SK-N-SH (cell line): ENCODE measurements around the gene ABHD12. TPM values are rescaled to one million over a fixed set of nuclear protein-coding genes. Genes with fewer than 3 reads are reported as not detected.

Experiments
- CTCF ChIA-PET: fragments of 300-600, 350-600 bp; formaldehyde crosslinking; extraction: SDS; loops from one replicate; lab custom pipeline; 2021; lab: Yijun Ruan, JAX
- POLR2A ChIA-PET: fragments of 350-600 bp; sonication (Branson Sonifier 250); formaldehyde crosslinking; extraction: SDS; loops from one replicate; lab custom pipeline; 2020; ENCODE audit warnings: antibody characterized with exemption, inconsistent platforms; lab: Yijun Ruan, JAX
- DNase-seq: peaks from one replicate; pipeline ENCODE4 v3.0.0; 2012
- H2AFZ ChIP-seq: fragments of 200-600 bp; sonication (generic); 2 replicates; pipeline ENCODE4 v1.8.1; 2016; ENCODE audit warnings: antibody characterized with exemption, mild to moderate bottlenecking, low read depth
- H3F3A ChIP-seq: fragments of 200-600 bp; sonication (generic); replicated peaks from 2 replicates; pipeline ENCODE3; 2016; ENCODE audit warnings: antibody characterized with exemption, mild to moderate bottlenecking; ENCODE audit not compliant: insufficient read depth
- H3K27ac ChIP-seq, 2 experiments: fragments of 200-500 bp in 1 of 2; fragments of 200-600 bp in 1 of 2; sonication (Bioruptor generic) in 1 of 2; sonication (generic), shearing (Covaris generic) in 1 of 2; 2 replicates each; pipeline versions ENCODE4 v1.5.1 to v1.6.1; 2014 to 2016; ENCODE audit warnings: low read depth in 2 of 2, inconsistent platforms in 1 of 2, low read length in 1 of 2, mild to moderate bottlenecking in 1 of 2, mixed read lengths in 1 of 2
- H3K27me3 ChIP-seq: fragments of 200-600 bp; sonication (generic), shearing (Covaris generic); 2 replicates; pipeline ENCODE4 v1.6.1; 2016; ENCODE audit warnings: mixed run types; ENCODE audit not compliant: insufficient read depth
- H3K36me3 ChIP-seq, 2 experiments: fragments of 200-500 bp in 1 of 2; fragments of 200-600 bp in 1 of 2; sonication (Bioruptor generic) in 1 of 2; sonication (generic) in 1 of 2; replicated peaks in 1 of 2; 2 replicates each; pipeline versions ENCODE3 to v1.5.1; 2014 to 2016; ENCODE audit warnings: low read length in 1 of 2, mild to moderate bottlenecking in 1 of 2; ENCODE audit not compliant: insufficient read depth in 2 of 2, control insufficient read depth in 1 of 2
- H3K4me1 ChIP-seq, 2 experiments: fragments of 200-500 bp in 1 of 2; fragments of 200-600 bp in 1 of 2; sonication (Bioruptor generic) in 1 of 2; sonication (generic), shearing (Covaris generic) in 1 of 2; 2 replicates each; pipeline versions ENCODE4 v1.5.1 to v1.6.1; 2014 to 2016; ENCODE audit warnings: low read depth in 1 of 2, low read length in 1 of 2, mixed run types in 1 of 2; ENCODE audit not compliant: insufficient read depth in 2 of 2, control insufficient read depth in 1 of 2
- H3K4me2 ChIP-seq: fragments of 200-600 bp; sonication (generic), shearing (Covaris generic); 2 replicates; pipeline ENCODE4 v1.6.1; 2017; ENCODE audit warnings: mixed run types
- H3K4me3 ChIP-seq, 2 experiments: fragments of 200-500 bp in 1 of 2; fragments of 200-600 bp in 1 of 2; sonication (Bioruptor generic) in 1 of 2; sonication (generic), shearing (Covaris generic) in 1 of 2; 2 replicates each; pipeline versions ENCODE4 v1.5.1 to v1.8.1; 2014 to 2016; ENCODE audit warnings: low read depth in 2 of 2, inconsistent platforms in 1 of 2, low read length in 1 of 2, mild to moderate bottlenecking in 1 of 2, mixed read lengths in 1 of 2, moderate library complexity in 1 of 2
- H3K79me2 ChIP-seq: fragments of 200-600 bp; sonication (generic); 2 replicates; pipeline ENCODE4 v1.8.1; 2017; ENCODE audit warnings: mild to moderate bottlenecking; ENCODE audit not compliant: insufficient read depth
- H3K9ac ChIP-seq: fragments of 200-600 bp; sonication (generic); 2 replicates; pipeline ENCODE4 v1.6.1; 2017; ENCODE audit warnings: mixed run types
- H3K9me2 ChIP-seq: fragments of 200-600 bp; sonication (generic); 2 replicates; pipeline ENCODE4 v1.6.1; 2017; ENCODE audit warnings: mixed run types
- H3K9me3 ChIP-seq: fragments of 200-600 bp; sonication (generic); 2 replicates; pipeline ENCODE4 v1.6.1; 2017; ENCODE audit warnings: mixed run types, mild to moderate bottlenecking, moderate library complexity
- H4K20me1 ChIP-seq: fragments of 200-600 bp; sonication (generic); 2 replicates; pipeline ENCODE4 v1.6.1; 2017; ENCODE audit warnings: mild to moderate bottlenecking, mixed run types; ENCODE audit not compliant: insufficient read depth
- ELF1 ChIP-seq: IDR thresholded peaks from 2 replicates; pipeline ENCODE4 v1.4.0; 2012
- EP300 ChIP-seq, 2 experiments: IDR thresholded peaks; 2 replicates each; pipeline versions ENCODE4 v1.4.0 to v1.6.1; 2012; ENCODE audit warnings: borderline replicate concordance in 1 of 2, low read depth in 1 of 2, low read length in 1 of 2
- FOXJ3 ChIP-seq: sonication (generic); formaldehyde crosslinking; IDR thresholded peaks from 2 replicates; pipeline ENCODE4 v1.5.1; 2020; ENCODE audit warnings: mild to moderate bottlenecking, missing genetic modification reagents
- GABPA ChIP-seq: IDR thresholded peaks from 2 replicates; pipeline ENCODE4 v1.4.0; 2012; ENCODE audit warnings: low read depth, mild to moderate bottlenecking
- JUND ChIP-seq: IDR thresholded peaks from 2 replicates; pipeline ENCODE4 v1.4.0; 2012
- MEF2A ChIP-seq: IDR thresholded peaks from 2 replicates; pipeline ENCODE4 v1.4.0; 2012; ENCODE audit warnings: low read depth, borderline replicate concordance
- MXI1 ChIP-seq: IDR thresholded peaks from 2 replicates; pipeline ENCODE4 v1.6.1; 2012; ENCODE audit warnings: mild to moderate bottlenecking, low read depth, low read length, improper control_type of control experiment
- NRF1 ChIP-seq: IDR thresholded peaks from 2 replicates; pipeline ENCODE4 v1.6.1; 2012; ENCODE audit warnings: low read depth, mild to moderate bottlenecking, low read length
- REST ChIP-seq: IDR thresholded peaks from 2 replicates; pipeline ENCODE4 v1.6.1; 2012; ENCODE audit warnings: mild to moderate bottlenecking, low read depth, low read length, moderate library complexity
- RXRA ChIP-seq: IDR thresholded peaks from 2 replicates; pipeline ENCODE4 v1.4.0; 2012; ENCODE audit warnings: low read depth, mild to moderate bottlenecking, borderline replicate concordance
- SIN3A ChIP-seq: IDR thresholded peaks from 2 replicates; pipeline ENCODE4 v1.6.1; 2012; ENCODE audit warnings: low read depth, mild to moderate bottlenecking, low read length, moderate library complexity, borderline replicate concordance
- TEAD4 ChIP-seq: IDR thresholded peaks from 2 replicates; pipeline ENCODE4 v1.4.0; 2012; ENCODE audit warnings: mild to moderate bottlenecking, borderline replicate concordance; ENCODE audit not compliant: insufficient read depth
- USF1 ChIP-seq: IDR thresholded peaks from 2 replicates; pipeline ENCODE4 v1.4.0; 2012; ENCODE audit warnings: low read depth, borderline replicate concordance
- YY1 ChIP-seq: IDR thresholded peaks from 2 replicates; pipeline ENCODE4 v1.4.0; 2012; ENCODE audit warnings: low read depth, mild to moderate bottlenecking
- WGBS: methylation state at CpG from one replicate; pipeline ENCODE4 v1.1.6; 2017; ENCODE audit warnings: low lambda C conversion rate; 5-methylcytosine and 5-hydroxymethylcytosine counted together
- polyA plus RNA-seq, 3 experiments: library from polyadenylated mRNA; depleted of rRNA; stranded (reverse); fragments of >200 nt; gene quantifications; 2 replicates each; pipeline ENCODE4 v1.2.3, GENCODE V29; 2012
- TF ChIP-seq, protein P1 (sequence below): IDR thresholded peaks from 2 replicates; pipeline ENCODE4 v1.4.0; 2012; ENCODE audit warnings: low read depth, borderline replicate concordance
- TF ChIP-seq, protein P2 (sequence below): IDR thresholded peaks from 2 replicates; pipeline ENCODE4; 2012

Gene ABHD12
- polyA plus RNA-seq, 1 of the 3 experiments (the other 2 are of a cell fraction), result 33.5 TPM

GRCh38 chr20:25389858-25390537, 637 bp downstream of the ABHD12 start:
- H3K36me3 ChIP-seq, result peaks cover 0 to 6% of the 10 kb centered on the region in 2 experiments
- 0% methylated on average over 12 of the region's 67 CpGs for WGBS
- peak; percentile 82 for DNase-seq
- H2AFZ ChIP-seq, result peak overlapping the region; percentile 78; the same call in 1 of the 2 replicates
- no peaks in the 10 kb centered on the region for H3K9me3 ChIP-seq
- no peaks in the 10 kb centered on the region for H3K9me2 ChIP-seq
- H3K27me3 ChIP-seq, result no peaks in the 10 kb centered on the region
- peak overlapping the region; percentile 80 to 89 for H3K4me3 ChIP-seq
- H3K9ac ChIP-seq, result peak overlapping the region; percentile 87
- no peak for TF ChIP-seq MXI1
- TF ChIP-seq NRF1, result no peak
- TF ChIP-seq SIN3A, result no peak
- TF ChIP-seq USF1, result no peak
- no peak for TF ChIP-seq FOXJ3 (CRISPR knock-in tag)
- TF ChIP-seq YY1, result no peak
- no peak for TF ChIP-seq RXRA
- TF ChIP-seq, protein P1, sequence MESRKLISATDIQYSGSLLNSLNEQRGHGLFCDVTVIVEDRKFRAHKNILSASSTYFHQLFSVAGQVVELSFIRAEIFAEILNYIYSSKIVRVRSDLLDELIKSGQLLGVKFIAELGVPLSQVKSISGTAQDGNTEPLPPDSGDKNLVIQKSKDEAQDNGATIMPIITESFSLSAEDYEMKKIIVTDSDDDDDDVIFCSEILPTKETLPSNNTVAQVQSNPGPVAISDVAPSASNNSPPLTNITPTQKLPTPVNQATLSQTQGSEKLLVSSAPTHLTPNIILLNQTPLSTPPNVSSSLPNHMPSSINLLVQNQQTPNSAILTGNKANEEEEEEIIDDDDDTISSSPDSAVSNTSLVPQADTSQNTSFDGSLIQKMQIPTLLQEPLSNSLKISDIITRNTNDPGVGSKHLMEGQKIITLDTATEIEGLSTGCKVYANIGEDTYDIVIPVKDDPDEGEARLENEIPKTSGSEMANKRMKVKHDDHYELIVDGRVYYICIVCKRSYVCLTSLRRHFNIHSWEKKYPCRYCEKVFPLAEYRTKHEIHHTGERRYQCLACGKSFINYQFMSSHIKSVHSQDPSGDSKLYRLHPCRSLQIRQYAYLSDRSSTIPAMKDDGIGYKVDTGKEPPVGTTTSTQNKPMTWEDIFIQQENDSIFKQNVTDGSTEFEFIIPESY, result no peak
- TF ChIP-seq REST, result no peak
- no peak for TF ChIP-seq EP300 (IDR thresholded peaks at IDR 0.05; ENCODE audit: borderline replicate concordance in 1 of 2, low read depth in 1 of 2, low read length in 1 of 2)
- TF ChIP-seq JUND, result no peak
- no peak for TF ChIP-seq MEF2A
- no peak for TF ChIP-seq GABPA
- TF ChIP-seq, protein P2, sequence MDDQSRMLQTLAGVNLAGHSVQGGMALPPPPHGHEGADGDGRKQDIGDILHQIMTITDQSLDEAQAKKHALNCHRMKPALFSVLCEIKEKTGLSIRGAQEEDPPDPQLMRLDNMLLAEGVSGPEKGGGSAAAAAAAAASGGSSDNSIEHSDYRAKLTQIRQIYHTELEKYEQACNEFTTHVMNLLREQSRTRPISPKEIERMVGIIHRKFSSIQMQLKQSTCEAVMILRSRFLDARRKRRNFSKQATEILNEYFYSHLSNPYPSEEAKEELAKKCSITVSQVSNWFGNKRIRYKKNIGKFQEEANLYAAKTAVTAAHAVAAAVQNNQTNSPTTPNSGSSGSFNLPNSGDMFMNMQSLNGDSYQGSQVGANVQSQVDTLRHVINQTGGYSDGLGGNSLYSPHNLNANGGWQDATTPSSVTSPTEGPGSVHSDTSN, result no peak
- no peak for TF ChIP-seq TEAD4
- TF ChIP-seq ELF1, result no peak
- peaks cover 51% of the 10 kb centered on the region for H3K79me2 ChIP-seq
- H3K4me1 ChIP-seq, result peaks cover 0 to 3% of the 10 kb centered on the region in 2 experiments; a peak in 1 of 4 replicates
- peaks cover 3% of the 10 kb centered on the region for H3F3A ChIP-seq
- H3K27ac ChIP-seq, result peak overlapping the region; percentile 76 to 79
- H4K20me1 ChIP-seq, result no peaks in the 10 kb centered on the region
- H3K4me2 ChIP-seq, result peak overlapping the region; percentile 95
- POLR2A ChIA-PET, result no interaction called here
- CTCF ChIA-PET, result interaction anchor here (0.6 to 1.7 kb wide), 3 partner anchors 9 to 406 kb away, joined by 3 to 7 read pairs (median 5); no protein-coding TSS in a partner anchor
